Measurements from ENCODE around the gene SRPX2.
A peak's percentile ranks its signal among the peaks of the same experiment; 100 is the strongest.

SRPX2 gene

GRCh38 chrX:100643956-100644860 lies at the start of gene SRPX2:
TSS of gene SRPX2 (plus strand) at chrX:100644199. CDS start at chrX:100646323, 2,124 bp downstream.
- no peak for DNase-seq

- DNase-seq: no peak
Measured at GRCh38 chrX:100596601-100597000, 47.4 kb upstream of the SRPX2 start.

GRCh38 chrX:100599456-100599855 lies 44.5 kb upstream of the SRPX2 start:
- DNase-seq: no peak

GRCh38 chrX:100600340-100600739 lies 43.7 kb upstream of the SRPX2 start:
- DNase-seq: no peak

GRCh38 chrX:100600758-100601157 lies 43.2 kb upstream of the SRPX2 start:
- DNase-seq: no peak

- no peak for DNase-seq
Measured at GRCh38 chrX:100606753-100607152, 37.2 kb upstream of the SRPX2 start.

- DNase-seq: no peak
Measured at GRCh38 chrX:100609591-100609990, 34.4 kb upstream of the SRPX2 start.

GRCh38 chrX:100611951-100612350 lies 32.0 kb upstream of the SRPX2 start:
- DNase-seq: no peak

- DNase-seq: no peak
Measured at GRCh38 chrX:100615005-100615404, 29.0 kb upstream of the SRPX2 start.

- no peak for DNase-seq
Measured at GRCh38 chrX:100623001-100623400, 21.0 kb upstream of the SRPX2 start.

GRCh38 chrX:100625985-100626491 lies 18.0 kb upstream of the SRPX2 start:
- no peak for DNase-seq

GRCh38 chrX:100635040-100635439 lies 9.0 kb upstream of the SRPX2 start:
- DNase-seq: no peak

GRCh38 chrX:100635989-100636320 lies 8.0 kb upstream of the SRPX2 start:
- DNase-seq: no peak

- DNase-seq: peak; percentile 70
Measured at GRCh38 chrX:100636321-100636991, 7.5 kb upstream of the SRPX2 start, which contains the start of gene TSPAN6. TSS of gene TSPAN6 (minus strand) at chrX:100636806. CDS start at chrX:100636694, 112 bp downstream.

- no peak for DNase-seq
Measured at GRCh38 chrX:100642290-100642689, 1.7 kb upstream of the SRPX2 start.

GRCh38 chrX:100643212-100643611 lies 787 bp upstream of the SRPX2 start:
- no peak for DNase-seq

- DNase-seq: no peak
Measured at GRCh38 chrX:100645106-100645505, 1.1 kb downstream of the SRPX2 start.

GRCh38 chrX:100647095-100647494 lies 3.1 kb downstream of the SRPX2 start:
- DNase-seq: no peak

- DNase-seq: no peak
Measured at GRCh38 chrX:100647739-100648138, 3.7 kb downstream of the SRPX2 start.

GRCh38 chrX:100648458-100649417 lies 4.7 kb downstream of the SRPX2 start:
- no peak for DNase-seq

- no peak for DNase-seq
Measured at GRCh38 chrX:100649550-100650356, 5.8 kb downstream of the SRPX2 start.

- DNase-seq: no peak
Measured at GRCh38 chrX:100650841-100651240, 6.8 kb downstream of the SRPX2 start.
